ENCODE data around the gene TEX2.
A peak's percentile ranks its signal among the peaks of the same experiment; 100 is the strongest.

TEX2 gene

DNA sequence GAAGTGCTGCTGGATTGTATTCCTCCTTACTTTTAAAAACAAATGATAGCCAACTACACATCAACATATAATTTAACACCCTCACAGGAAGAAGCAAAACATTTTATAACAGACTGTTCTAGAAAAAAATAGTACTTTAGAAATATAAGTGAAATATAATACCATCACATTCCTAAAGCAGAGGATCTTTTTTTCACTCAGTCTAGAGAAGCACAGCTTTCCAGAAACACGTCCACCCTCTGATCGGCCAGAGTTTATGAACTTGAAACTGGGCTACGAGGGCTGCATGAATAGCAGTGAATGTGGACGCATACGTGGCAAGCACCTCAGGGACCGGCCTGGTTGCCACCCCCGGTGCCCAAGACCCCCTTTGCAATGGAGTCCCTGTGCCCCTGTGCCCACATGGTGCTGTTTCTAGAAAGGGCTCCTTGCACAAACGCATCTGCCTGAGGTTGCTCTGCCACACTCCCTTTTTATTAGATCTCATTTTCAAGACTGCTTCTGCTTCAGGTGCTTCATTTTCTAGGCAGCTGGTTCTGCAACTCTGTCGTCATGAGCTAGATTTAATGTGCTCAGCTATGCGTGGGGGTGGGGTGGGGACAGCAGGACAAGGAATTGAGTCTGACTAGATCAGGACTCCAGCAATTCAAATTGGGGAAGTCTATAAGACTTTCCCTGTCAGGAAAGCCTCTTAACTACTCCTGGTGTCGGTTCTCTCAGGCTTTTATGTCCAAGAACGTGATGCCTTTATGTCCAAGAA is 104.0 kb downstream of the TEX2 start:
- DNase-seq (ENCODE audit: low read depth), result no peak

DNA sequence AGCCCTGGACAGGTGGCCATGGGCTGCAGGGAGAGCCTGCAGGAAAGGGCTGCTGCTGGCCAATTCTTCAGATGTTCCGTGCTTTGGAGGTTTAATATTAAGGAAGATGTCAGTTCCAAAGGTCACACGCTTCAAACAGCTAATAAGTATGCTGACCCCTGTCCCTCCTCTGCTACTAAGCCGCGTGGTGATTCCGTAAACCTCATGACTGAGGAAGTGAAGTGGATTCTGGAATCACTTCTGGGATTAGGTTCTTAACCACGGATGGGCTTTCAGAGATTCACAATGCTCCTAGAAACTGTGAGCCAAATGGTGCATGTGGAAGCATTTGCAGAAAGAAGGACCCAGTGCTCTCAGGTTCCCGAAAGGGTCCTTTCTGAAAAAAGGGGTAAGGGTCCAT is 104.7 kb downstream of the TEX2 start:
- no peak for DNase-seq (ENCODE audit: low read depth)

DNA sequence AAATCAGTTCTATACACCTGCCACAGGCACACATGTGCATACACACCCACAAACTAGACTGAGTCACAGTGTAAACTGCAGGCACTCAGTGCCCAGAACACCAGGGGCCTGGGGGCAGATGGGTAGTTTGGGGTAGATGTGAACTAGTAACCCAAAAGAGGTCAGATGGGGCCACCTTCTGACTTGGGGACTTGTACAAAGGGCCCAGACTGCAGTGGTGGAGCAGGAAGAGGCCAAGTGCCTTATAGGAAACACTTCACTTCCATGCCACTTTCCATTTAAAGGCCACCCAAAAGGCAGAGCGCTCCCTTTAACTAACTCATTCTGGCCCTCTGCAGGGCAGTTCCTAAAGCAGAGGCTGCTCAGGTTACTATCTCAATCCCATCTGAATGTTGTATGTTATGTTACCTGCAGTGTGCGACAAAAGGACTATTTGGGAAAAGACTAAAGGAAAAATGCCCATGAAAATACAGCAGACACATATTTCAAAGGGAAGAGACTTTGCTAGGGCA is 105.3 kb downstream of the TEX2 start:
- no peak for DNase-seq (ENCODE audit: low read depth)

DNA sequence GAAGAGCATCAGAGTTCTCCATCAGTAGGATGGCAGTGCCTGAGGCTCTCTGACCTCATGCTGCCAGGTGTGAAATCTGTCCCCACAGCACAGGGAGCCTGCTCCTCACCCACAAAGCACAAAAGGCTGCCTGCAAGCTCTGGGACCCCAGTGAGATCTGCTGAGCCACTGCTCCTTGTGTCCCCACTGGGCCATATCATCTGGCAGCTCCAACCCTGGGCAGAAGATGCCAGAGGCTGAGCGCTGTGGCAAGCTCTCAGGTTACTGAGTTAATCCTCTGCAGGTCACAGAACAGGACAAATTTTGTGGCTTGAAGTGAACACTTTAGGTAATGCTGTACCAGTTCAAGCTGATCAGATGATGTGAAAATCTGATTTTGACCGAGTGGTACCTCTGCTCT is 106.4 kb downstream of the TEX2 start:
- DNase-seq (ENCODE audit: low read depth), result no peak

DNA sequence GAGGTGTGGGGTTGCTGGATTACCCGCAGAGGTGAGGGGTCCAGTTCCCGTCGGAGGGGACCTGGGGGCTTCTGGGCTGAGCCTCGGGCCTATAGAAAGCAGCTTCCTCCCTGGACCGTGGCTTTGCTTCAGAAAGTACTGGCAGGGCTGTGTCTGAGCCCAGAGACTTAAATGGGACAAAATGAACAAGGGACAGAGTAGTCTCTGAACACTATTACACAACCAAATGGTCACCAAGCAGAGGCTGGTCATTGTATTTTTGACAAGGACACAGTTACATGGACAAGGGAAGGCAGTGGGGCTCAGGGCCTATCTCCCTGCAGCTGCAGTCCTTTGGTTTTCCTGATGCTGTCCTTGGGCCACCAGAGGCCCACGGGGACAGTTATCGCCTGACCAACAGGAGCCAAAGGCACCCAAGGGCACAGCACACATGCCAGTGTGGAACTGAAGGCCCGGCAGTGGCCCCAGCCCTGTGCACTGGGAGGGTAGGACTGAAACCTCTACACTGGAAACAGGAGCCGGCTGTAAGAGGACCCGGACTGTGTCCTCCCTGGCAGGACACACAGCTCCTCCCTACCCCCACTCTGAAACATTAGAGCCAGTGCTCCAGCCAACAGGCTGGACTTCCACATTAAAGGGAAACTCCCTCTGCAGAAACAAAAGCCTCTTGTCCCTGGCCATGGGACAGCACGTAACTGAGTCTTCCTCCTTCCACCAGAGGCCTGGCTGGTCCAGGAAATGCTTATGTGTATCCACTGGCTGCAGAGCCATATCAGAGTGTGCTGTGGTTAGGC is 107.1 kb downstream of the TEX2 start:
- no peak for DNase-seq (ENCODE audit: low read depth)

DNA sequence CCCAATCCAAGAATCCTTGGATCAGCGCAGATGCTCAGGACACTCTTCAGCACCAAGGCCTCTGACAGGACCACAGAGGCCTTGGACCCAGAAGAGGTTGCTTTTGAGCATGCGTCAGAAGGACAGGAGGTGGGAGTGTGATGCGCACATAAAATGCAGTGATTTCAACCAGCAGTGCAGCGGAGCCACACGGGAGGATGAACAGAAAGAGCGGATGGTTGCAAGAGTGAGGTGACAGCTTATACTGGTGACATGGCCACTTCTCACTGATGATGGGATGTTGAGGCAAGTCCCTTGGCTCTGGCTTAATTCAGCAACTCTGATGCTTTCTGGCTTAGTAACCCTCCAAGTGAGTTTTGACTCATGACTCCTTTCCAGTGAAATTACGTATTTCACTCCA is 107.9 kb downstream of the TEX2 start:
- no peak for DNase-seq (ENCODE audit: low read depth)

DNA sequence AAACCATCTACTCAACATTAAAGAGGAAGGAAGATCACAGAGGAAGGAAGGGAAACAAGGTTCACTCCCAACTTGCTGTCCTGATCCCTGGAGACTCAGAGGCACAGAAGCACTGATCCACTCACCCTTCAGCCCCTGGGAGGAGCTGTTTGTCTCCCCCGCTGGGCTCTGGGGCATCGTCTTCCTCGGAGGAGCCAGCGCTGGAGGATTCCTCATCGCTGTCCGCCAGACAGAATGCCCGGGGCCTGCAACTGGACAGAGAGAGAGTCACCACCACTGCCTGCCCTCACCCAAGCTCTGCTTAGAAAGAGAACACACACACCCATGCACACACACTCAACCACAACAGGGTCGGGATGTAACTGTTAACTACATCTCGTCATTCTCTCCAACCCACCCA is 108.3 kb downstream of the TEX2 start:
- no peak for DNase-seq (ENCODE audit: low read depth)

DNA sequence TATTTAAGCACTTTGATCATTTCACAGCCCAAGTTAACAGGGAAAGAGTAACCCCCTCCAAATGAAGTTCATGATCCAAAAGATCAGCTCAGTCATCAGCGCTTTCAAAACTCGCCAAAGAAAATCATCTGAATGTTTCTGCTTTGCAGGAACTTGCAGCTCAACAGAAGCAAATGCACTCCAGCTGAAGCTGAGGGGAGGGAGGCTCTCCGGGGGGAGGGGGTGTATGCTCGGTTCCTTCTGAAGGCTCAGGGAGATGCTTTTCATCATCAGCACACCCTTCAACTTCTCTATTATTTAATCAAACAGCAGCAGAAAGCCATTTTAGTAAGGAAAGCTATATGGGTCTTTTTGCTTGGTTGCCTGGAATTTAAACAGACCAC is 108.8 kb downstream of the TEX2 start:
- no peak for DNase-seq (ENCODE audit: low read depth)

DNA sequence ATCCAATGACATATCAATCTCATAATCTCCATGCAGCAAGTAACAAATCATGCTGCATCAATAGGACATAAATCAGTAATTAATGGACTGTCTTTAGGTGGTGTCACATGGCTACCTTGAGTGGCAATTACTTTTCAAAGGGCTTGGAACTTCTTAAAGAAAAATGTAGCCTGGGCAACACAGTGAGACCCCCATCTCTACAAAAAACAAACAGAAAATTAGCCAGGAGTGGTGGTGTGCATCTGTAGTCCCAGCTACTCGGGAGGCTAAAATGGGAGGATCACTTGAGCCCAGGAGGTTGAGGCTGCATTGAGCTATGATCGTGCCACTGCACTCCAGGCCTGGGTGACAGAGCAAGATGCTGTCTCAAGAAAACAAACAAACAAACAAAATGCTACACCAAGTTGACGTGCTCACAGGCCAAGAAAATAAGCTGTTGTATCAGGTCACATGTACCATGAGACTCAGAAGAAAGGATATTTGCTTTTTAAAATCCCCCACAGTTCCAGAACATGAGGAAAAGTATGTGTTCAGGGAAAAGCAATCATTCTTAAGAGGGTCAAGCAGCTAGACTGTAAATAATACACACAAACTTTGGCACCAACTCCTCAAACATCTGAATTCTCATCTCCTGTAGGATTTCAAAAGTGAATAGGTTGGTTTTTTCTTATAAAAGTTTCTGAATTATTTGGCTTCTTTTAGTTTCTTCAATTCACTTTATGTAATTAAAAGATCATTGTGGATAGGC is 109.3 kb downstream of the TEX2 start:
- DNase-seq (ENCODE audit: low read depth), result no peak

DNA sequence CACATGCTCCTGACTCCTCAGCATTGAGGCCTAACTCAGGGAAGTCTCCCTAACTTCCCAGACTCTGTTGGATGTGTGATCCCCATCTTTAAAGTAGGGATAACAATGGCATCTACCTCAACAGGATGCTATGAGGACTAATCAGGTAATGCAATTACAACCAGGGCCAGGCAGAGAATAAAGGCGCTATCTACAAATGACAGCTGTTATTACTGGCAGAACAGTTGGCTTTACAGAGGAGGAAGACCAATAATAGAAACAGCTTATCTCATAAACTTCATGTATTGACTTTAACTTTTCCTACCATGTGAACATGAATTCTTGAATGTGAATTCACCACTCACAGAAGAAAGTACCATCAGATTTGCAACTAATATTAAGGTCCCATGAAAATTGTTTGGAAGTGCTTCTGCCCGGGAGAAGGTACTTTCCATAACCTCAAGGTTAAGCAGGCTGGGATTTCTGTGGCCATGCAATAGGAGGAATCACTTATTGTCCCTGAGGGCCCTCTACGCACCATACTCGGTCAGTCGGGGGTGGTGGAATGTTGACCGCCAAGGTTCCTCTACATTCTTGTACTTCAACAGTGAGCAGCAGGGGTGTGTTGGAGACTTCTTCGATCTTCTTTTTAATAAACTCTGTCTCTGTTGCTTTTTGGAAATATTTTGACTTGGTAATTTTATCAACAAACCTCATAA is 110.5 kb downstream of the TEX2 start:
- no peak for DNase-seq (ENCODE audit: low read depth)

DNA sequence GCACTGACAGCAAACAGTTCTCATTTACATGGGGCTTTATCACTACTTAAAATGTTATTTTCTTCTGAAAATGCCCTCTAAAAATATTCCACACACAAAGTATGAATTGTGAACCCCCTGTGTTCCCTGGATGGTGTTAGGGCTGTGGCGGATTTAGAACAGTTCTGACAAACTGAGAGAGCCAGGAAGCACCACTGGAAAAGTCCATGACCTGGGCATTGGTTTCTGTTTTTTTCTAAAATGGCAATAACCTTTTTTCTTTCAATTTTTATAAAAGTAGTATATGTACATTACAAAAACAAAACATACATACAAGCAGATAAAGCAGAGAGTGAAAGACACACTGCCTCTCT is 112.1 kb downstream of the TEX2 start:
- DNase-seq (ENCODE audit: low read depth), result no peak

DNA sequence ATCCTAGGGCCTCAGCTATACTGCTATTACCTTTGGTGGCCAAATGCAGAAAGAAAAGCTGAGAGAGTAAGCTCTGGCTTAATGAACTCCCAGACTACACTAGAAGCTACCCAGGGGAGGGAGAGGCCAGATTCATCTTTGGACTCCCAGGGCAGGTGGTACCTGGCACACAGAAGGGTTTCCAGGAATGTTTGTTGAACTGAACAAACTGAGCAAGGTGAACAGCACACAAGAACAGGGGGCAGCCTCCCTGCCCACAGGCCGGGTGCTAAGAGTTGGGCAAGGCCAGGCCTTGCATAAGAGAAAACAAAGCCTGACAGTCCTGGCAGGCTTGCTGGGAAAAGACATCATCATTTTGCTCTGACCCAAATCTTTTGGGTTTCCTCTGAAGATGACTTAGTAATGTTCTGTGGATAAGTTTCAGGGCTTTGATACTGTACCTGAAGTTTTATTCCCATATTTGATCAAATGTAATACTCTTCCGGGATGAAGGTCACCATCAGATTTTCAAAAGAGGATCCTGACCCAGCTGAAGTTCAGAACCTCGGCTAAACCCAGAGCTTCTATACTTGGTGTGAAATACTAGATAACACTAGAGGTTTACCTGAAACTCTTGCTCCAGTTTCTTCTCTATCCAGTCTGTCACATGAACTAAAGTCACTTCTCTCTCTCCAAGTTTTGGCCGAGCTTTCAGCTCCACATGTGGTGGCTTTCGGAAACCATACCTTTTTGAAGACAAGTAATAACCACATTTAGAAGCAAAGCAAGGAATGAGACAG is 112.6 kb downstream of the TEX2 start:
- DNase-seq (ENCODE audit: low read depth), result no peak

DNA sequence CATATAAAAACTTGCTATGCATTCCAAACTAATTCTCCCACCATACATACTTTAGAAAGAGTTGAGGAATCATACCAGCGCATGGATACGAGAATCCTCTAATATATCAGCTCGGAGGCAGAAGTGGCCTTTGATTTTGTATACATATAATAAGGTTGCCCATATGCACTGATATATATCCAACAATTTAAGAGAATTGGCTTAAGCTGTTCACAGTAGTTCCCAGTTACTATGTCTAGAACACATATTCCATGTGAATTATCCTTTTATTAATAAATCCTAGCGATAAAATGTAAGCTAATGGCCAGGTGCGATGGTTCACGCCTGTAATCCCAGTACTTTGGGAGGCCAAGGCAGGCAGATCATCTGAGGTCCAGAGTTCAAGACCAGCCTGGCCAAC is 113.9 kb downstream of the TEX2 start:
- no peak for DNase-seq (ENCODE audit: low read depth)

DNA sequence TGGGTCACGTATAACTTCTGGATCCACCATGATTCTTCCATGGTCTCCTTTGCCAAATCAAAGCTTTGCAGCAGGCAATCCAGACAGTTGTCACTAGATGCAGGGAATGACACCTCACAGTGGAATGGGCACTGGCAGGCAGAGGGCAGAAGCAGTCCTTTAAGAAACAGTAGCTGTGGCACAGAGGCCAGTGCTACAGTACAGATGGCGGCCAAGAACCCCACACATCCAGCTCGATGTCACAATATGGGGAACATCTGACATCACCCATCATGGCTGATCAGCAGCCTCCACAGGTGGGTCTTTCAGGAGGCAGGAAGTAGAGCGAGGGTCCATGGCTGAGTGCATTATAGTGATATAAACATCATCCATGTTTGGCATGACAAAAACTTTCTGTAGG is 114.4 kb downstream of the TEX2 start:
- no peak for DNase-seq (ENCODE audit: low read depth)

DNA sequence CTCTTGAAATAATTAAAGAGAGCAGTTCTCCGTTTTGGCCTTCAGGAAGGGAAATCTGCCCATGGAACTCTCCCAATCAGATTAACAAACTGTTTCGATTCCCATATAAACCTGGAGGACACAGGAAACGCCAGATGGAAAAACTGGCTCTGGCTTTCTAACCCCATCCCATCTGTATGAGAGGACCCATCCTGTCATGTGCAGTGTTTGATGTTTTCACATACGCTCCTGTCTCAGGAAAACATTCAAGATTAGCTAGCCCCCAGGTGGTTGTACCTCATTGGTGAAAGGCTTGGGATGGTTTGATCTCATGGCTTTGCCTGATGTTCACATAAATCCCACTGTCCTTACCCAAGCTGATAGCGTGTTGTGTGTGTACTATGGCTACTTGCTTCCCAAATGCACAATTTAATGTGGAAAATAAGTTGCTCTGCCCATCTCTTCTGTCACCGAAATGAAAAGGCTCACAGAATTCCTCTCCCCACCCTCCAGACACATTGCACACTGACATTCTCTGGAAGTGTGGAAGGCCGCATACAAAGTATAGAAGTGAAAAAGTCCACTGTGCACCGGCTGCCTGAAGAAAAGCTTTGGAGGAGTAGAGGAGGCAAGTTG is 114.9 kb downstream of the TEX2 start:
- DNase-seq (ENCODE audit: low read depth), result no peak

DNA sequence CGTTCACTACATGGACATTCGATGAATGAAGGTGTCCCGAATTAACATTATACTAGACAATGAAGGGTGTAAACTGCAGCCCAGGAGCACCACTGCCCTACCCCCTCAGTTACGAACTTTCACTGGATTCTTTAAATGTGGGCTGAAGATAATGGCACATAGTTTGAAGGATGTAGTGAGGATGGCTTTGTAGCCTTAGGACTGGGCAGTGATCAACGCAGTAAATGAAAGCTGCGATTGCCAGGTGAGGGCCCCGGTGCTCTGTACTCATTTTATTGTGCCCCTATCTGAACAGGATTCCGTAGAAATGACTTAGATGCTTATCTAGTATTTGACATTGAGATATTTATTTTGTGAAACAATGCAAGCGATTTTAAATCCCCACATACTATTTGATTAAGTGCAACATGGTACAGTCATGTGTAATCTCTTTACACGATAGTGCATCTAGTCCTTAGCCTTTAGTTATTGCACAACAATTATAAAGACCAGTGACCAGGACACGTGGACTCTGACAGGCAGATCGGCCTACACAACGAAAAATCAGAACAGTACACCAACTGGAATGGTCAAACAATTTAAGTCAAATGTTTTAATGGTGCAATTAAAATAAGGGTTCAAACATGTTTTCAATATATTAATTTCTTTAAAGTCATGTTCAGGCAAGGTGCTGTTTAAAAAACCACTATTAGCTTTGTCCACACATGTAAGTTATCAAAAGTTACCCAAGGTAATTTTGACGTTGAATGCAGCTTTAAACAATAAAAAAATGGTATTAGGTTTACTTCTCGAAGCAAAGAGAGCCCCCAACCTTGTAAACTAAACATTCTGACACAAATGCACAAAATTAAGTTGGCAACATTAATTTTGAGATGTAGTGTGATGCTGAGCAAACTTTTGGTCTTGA is 115.7 kb downstream of the TEX2 start:
- no peak for DNase-seq (ENCODE audit: low read depth)

DNA sequence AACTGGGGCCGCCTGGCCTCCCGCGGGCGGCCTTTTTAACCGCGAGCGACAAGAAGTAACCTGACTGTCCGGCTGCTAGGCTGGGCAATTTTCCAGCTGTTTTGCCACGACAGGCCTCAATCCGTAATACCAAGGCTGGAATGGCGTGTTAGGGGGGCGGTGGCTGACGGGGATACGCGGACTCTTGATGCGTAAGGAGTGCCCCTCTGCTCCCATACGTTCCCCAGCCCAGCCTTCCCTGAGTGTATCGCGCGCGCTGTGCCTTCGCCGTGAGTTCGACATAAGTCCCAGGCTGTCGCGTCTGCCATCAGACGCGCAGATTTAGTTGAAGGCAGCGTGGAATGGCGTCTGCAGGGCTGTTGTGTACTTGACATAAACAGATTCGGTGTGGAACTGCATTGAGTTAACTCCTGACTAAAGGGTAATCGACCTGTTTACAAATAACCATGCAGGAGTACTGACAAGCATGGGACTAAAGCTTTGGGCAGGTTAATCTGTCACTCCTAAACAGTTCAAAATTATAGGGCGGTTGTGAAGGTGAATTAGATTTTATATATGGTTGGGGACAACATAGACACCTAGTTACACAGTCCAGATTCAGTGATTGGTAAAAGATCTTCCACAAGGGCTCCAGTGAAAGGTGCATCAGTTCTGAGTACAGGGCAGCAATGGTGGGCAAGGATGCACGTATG is 116.5 kb downstream of the TEX2 start:
- no peak for DNase-seq (ENCODE audit: low read depth)

DNA sequence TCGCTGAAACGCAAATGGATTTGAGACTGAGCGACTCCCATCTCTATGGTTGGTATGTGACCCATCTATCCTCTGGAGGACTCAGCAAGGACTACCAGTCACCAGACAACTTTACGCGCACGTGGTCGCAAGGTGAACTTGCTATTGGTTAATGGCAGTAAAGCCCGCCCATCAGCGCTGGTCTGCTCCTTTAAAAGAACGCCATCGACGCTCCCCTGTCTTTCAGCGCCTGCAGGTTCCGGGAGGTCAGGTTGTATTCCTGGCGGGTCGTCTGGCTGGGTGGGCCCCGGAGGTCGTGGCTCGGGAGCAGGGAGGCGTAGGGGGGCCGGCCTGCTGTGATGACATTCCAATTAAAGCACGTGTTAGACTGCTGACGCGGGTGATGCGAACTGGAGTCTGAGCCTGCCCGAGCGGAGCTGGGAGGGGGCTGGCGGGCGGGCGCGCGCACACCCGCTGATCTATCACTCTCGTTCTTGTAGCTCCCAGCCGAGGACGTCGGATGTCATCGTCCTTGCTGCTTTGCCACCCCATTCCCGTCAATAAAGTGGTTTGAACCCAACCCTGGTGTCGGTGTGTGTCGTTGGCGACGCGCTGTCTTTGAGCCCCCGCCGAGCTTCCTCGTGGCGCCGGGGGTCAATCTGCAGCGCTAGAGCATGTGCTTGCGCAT is 117.2 kb downstream of the TEX2 start:
- DNase-seq (ENCODE audit: low read depth), result peak; percentile 93

DNA sequence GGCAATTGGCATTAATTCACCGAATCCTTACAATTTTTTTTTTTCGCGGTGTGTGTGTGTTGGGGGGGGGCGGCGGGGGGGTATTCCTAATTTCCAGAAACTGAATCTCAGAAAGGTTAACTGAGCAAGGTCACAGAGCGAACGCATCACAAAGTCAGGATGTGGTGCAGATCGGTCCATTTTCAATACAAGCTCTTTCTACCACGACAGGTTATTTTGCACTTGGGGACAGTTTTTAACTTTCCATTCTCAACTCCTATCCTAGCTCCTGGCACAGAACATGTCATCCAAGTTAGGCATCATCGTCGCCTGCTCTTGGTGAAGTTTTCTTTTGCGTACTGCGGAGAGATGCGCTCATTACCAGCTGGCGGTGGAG is 117.7 kb downstream of the TEX2 start:
- no peak for DNase-seq (ENCODE audit: low read depth)
